GM21360 (cell line): ENCODE measurements around the gene NT5C.
"Not testable (repeated sequence)": the region's sequence is repeated elsewhere in the genome, so short reads cannot be mapped to it uniquely, and the experiment has no call there.

Experiments
- ATAC-seq: cut with Tn5 transposase; IDR thresholded peaks from one replicate; pipeline ENCODE4 v1.9.1; 2021; ENCODE audit warnings: mild to moderate bottlenecking, moderate library complexity; ENCODE audit not compliant: unreplicated experiment

NT5C gene

GRCh38 chr17:75131278-75132017, at the start of gene NT5C:
Gene NT5C (minus strand): TSS chr17:75131742. CDS start chr17:75131707, 35 bp downstream.
- ATAC-seq, result peak; percentile 60

DNA sequence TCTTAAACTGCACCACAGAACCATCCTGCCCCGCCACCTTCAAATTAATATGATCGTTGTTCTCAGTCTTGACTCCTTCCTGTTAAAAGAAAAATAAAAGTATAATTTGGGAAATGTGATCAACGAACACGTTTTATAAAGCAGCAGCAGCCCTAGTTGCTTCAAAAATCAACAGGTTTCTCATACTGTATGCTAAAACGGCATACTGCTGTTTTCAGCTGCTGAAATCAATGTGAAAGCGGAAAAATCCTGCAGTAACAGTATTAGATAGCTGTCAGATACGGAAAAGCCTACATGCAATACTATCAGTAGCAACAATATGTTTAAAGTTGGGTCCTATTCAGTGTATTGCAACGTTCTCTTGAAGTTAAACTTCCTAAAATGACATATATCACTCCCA, 49.6 kb upstream of the NT5C start:
- no peak for ATAC-seq

- no peak for ATAC-seq
Measured at GRCh38 chr17:75178453-75178852, 46.9 kb upstream of the NT5C start.

- ATAC-seq, result no peak
Measured at GRCh38 chr17:75176625-75177024, 45.1 kb upstream of the NT5C start.

DNA sequence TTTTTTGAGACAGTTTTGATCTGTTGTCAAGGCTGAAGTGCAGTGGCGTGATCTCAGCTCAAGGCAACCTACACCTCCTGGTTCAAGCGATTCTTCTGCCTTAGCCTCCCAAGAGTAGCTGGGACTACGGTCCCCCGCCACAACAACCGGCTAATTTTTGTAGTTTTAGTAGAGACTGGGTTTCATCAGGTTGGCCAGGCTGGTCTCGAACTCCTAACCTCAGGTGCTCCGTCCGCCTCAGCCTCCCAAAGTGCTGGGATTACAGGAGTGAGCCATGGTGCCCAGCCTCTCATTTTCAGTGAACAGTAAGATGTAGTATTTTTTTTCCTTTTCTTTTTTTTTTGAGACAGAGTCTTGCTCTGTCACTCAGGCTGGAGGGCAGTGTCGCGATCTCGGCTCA, 43.5 kb upstream of the NT5C start:
- ATAC-seq, result no peak

DNA sequence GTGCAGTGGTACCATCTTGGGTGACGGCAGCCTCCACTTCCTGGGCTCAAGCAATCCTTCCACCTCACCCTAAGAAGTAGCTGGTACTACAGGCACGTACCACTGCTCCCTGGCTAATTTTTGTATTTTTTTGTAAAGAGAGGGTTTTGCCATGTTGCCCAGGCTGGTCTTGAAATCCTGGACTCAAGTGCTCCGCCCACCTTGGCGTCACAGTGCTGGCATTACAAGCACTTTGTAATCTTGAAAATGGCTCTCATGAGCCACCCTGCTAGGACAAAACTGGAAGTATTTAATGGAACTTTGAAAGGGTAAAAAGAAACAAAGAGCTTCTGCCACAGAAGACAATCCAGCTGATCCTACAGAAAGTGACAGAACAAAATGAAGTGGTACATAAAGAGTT, 42.0 kb upstream of the NT5C start:
- ATAC-seq, result no peak

DNA sequence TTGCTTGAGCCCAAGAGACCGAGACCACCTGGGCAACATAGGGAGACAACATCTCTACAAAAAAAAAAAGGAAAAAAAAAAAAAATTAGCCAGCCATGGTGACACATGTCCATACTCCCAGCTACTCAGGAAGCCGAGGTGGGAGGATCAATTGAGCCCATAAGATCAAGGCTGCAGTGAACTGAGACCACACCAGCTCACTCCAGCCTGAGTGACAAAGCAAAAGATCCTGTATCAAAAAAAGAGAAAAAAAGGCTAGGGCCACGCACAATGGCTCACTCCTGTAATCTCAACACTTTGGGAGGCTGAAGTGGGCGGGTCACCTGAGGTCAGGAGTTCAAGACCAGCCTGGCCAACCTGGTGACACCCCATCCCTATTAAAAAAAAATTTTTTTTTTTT, 37.5 kb upstream of the NT5C start:
- ATAC-seq, result no peak

GRCh38 chr17:75164606-75165005, 33.1 kb upstream of the NT5C start:
- not testable (repeated sequence) for ATAC-seq

DNA sequence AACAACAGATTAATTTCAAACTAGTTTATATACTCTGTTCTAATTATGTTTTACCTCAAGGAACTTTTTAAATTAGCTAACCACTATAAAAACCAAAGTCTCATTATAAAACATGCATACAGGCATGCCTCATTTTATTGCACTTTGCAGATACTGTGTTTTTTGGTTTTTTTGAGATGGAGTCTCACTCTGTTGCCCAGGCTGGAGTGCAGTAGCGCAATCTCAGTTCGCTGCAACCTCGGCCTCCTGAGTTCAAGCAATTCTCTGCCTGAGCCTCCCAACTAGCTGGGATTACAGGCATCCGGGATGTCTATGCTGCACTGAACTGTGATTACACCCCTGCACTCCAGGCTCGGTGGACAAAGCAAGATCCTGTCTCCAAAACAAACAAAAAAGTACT, 31.5 kb upstream of the NT5C start:
- ATAC-seq, result no peak

- no peak for ATAC-seq
Measured at GRCh38 chr17:75160211-75160610, 28.7 kb upstream of the NT5C start.

DNA sequence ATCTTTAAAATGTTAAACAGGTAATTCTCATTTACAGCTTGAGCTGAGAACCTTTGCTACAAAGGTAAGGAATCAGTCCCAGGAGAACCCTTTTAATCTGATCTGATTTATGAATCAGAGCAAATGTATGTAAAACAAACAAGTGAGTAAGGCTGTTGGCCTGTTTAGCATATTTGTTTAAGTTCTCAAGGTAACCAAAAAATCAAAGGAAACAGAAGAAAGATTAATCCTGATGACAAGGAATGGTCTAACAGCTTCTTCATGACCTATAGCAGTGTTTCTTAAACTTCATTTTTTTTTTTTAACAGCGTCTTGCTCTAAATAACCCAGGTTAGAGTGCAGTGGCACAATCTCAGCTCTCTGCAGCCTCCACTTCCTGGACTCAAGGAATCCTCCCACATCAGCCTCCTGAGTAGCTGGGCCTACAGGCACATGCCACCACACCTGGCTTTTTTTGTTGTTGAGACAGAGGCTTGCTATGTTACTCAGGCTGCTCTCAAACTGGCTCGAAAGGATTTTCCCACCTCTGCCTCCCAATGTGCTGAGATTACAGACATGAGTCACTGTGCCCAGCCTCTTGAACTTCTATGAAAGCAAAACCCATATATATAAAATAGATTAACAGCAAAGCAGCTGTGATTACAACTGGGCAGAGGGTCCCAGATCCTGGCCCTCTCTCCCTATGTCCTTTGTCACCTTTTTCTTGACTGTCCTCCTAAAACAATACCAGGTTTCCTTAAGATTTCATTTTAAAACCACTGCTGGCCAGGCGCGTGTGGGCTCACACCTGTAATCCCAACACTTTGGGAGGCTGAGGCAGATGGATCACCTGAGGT, 27.9 kb upstream of the NT5C start:
- ATAC-seq, result no peak

GRCh38 chr17:75158480-75158879, 26.9 kb upstream of the NT5C start:
- not testable (repeated sequence) for ATAC-seq

DNA sequence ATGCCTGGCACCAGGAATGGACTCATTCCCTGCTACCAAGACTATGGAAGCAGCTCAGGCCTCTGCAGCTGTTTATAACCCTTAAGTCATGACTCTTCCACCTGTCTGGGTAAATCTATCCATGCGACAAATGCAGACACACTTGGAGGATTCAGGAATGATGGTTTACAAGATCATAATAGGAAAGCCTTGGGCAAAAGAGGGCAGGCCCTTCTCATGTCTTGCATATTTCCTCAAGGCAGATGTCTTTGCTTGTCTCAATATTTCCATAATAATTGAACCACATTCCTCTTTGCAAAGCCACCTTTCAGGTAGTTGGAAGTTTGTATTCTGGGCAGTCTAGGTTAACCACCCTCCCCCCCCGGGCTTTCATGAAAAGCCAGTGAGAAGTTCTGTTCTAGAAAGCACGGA, 23.7 kb upstream of the NT5C start:
- no peak for ATAC-seq

DNA sequence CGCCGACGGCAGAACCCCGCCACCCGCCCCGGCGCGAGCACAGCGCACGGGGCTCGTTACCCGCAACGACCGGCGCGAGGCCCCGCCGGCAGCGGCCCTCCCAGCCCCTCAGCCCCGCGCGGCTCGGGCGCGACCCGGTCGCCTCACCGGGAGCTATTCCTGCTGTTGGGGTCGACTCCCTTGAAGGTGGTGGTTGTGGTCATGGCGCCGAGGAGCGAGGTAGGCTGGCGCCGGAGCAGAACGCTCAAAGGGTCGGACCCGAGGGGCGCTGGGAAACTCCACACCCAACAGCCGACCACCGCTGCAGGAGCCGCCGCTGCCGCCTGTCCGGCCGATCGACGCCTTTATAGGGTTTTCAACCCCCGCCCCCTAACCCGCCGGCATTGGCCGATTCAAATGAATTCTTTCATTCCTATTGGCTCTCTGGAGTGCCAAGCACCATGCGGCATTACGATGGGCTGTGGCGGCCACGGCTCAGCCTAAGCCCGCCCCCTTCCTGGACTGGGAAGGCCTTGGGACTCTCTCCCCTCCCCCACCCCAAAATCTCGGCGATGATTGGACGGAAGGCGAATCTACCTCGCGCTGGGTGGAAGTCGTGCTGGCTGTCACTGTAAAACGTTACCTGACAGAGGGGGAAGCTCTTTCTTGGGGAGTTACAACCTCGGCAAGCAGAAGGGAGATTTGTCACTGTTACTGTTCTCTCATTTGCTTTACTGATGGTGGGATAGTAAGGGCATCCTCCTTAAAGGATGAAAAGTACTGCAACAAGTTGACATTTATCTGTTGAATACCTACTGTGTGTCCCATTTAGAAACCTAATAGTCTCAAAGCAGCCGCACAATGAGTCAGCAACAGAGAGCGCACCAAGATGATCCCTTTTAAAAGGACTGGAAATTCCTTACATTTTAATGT, 22.9 kb upstream of the NT5C start, which contains the start of gene JPT1:
JPT1 (minus strand) TSS at position 318 of the 912 bp plus-strand sequence; CDS start at position 203, 115 bp downstream.
- peak; percentile 89 for ATAC-seq

GRCh38 chr17:75153780-75154194, 22.2 kb upstream of the NT5C start:
- ATAC-seq, result peak; percentile 17

DNA sequence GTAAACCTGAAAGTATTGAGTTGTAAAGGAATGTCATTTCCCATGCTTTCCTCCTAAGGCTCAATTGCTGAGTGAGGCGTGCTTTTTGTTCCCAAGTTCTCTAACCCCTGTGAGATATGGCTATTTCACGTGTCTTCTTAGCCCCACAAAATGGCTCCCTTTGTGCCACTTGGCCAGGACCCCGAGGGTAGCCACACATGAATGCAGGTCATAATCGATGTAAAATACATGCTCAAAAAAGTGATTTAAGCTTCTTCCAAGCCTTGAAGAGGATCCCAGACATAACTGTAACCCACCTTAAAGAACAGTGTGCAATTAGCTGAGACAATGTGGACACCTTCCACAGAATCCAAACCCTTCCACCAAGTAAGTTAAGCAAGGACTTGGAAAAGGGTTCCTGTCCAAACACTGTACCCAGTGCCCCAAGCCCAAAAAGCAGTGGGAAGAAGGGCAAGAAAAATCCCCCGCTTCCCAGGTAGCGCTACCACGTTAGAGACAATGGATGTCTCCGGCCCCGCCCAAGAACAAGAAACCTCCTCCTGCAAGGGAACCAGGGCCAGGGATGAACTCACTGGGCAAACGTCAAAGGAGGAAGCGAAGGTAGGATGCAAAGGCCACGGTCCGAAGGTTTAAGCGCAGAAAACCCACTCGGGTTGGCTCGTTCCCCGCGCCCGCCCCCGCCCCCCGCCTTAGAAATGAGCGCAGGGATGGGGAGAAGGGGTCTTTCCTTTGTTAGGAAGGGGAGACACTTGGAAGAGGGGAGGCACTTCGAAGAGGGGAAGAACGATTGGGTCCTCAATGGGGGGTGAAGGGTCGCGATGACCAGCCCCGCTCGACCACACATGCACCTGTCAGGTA, 21.6 kb upstream of the NT5C start:
- no peak for ATAC-seq

DNA sequence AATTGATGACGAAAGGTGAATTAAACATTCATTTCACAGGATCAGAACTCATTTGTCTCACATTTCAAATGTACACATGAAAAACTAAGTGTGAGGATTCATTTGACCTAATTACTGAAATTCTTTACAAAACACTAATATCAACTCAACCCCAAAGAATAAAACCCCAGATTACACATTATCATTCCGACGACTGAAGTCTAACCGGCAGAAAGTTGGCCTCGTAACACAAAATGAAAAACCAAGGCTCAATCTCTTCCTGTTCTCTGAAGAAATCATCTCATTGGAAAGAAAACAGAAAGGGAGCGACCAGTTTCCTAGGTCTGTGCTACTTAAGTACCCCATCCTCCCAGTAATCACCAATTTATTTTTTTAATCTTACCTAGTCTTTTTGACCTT, 21.0 kb upstream of the NT5C start:
- no peak for ATAC-seq

DNA sequence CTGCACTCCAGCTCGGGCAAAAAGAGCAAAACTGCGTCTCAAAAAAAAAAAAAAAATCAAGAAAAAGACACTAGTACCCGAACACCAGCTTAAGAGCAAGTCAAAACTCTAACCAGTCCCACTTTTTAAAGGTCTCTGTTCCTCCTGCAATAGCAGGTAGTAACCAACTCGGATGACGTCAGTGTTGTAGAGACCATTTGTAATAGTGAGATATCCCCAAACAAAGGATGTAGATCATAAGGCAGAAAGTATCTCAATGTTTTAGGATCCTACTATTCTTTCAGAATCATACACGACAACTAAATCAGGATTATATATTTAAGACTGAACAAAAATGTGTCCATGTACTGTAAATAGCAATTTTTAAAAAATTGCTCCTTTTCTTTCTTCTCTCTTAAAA, 20.4 kb upstream of the NT5C start:
- ATAC-seq, result no peak

DNA sequence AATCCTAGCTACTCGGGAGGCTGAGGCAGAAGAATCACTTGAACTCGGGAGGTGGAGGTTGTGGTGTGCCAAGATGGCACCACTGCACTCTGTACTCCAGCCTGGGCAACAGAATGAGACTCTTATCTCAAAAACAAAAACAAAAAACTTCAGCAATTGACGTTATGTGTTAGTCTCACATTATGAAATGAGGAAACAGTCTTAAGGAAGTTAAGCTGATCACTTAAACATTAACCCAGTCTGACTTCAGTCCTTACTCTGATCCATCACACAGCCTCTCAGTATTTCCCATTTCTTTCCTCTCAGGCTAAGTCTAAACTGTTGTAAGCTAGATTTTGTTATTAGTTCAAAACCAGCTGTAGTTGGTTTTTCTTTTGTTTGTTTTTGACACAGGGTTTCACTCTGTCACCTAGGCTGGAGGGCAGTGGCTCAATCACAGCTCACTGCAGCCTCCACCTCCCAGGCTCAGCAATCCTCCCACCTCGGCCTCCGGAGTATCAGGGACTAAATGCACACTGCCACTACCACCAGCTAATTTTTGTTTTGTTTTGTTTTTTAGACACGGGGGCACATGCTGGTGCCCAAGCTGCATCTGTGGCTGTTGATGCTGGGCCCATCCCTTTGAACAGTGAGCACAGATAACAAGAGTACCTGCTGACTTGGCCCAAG, 16.5 kb upstream of the NT5C start:
- ATAC-seq, result no peak

DNA sequence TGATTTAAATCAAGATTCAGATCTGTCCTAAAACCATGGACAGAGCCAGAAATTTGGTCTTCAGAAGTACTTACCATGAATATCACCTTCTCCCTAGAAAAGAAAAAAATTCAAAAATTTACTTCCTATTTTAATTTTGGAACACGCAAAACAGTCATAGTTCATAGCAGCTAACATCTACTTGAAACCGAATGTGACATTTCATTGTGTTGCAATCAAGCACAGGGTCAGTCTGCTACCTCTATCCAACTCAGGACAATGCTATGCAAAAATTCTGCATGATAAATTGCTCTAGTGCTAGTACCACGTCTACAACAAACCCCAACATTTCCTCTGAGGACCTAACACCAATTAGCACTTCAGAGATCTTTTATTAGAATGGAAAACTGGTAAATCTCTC, 15.1 kb upstream of the NT5C start:
- no peak for ATAC-seq
